ENCODE data around the gene CYTH3.

Gene CYTH3

GRCh38 chr7:6232116-6232515 is 40.3 kb downstream of the CYTH3 start:
- no peak for TF ChIP-seq CTCF (IDR thresholded peaks at IDR 0.05)

- TF ChIP-seq CTCF (IDR thresholded peaks at IDR 0.05) = no peak
These were observed 41.2 kb downstream of the CYTH3 start for GRCh38 chr7:6231184-6231583.

- TF ChIP-seq CTCF (IDR thresholded peaks at IDR 0.05) = no peak
These were observed 43.8 kb downstream of the CYTH3 start for GRCh38 chr7:6228361-6229229.

- TF ChIP-seq CTCF (IDR thresholded peaks at IDR 0.05) = no peak
These were observed 45.1 kb downstream of the CYTH3 start for GRCh38 chr7:6227294-6227846.

GRCh38 chr7:6226194-6226799 is 46.1 kb downstream of the CYTH3 start:
- TF ChIP-seq CTCF (IDR thresholded peaks at IDR 0.05) = no peak

- no peak for TF ChIP-seq CTCF (IDR thresholded peaks at IDR 0.05)
These were observed 50.8 kb downstream of the CYTH3 start for GRCh38 chr7:6221340-6222319.

- TF ChIP-seq CTCF (IDR thresholded peaks at IDR 0.05) = no peak
These were observed 54.1 kb downstream of the CYTH3 start for GRCh38 chr7:6218329-6218728.

Data from LNCAP (cell line).